Measurements from ENCODE around the gene ARRDC3. TPM values are rescaled to one million over a fixed set of nuclear protein-coding genes. Genes with fewer than 3 reads are reported as not detected.
A peak's percentile ranks its signal among the peaks of the same experiment; 100 is the strongest.

ARRDC3 gene
- total and polyA plus RNA-seq, 9 of the 15 experiments (the other 6 are each of a cell fraction or from before 2014, with no cell fraction given): 15.3 to 58.1 (median 39.4) TPM

DNA sequence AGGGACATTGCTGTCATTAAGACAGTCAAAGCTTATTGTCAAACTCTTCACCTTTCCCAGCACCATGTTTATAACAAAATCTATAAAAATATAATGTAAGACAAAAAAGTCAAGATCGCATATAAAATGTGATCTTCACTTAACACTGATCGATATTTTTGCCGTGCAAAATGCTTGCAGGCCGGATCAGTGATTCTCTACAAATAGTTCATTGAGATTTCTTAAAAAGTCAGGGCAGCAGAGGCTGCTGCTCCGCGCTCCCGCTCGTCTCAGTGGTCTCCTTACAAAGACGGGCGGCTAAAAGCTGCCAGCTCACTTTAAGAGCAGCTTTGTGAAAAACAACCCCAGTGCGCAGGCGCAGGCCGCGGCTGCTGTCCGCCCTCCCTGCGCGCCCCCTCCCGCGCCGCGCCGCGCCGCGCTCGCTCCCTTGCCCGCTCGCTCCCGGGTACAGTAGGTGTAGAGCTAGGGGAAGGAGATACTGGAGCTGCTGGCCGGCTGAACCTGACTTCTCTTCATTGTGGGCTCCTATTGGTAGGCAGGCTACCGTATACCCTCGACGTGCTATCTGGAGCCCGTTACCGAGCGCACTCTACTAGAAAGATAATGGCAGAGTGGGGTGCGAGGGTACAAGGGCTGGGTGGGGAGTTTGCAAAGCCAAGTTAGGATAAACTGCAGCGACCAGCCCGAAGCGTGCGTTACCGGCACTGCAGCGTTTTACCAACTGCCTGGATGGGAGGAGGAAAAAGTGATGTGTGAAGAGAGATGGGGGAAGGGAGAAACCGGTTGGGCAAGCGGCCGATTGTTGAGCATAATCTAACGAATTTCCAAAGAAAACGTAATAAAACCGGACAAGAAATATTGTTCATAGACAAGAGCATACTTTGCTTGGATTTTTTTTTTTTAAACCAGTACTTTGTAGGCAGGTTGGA lies at the start of gene ARRDC3 (continued):
- TF ChIP-seq CREB3L1 (IDR thresholded peaks at IDR 0.05; ENCODE audit: borderline replicate concordance, low read depth) (peak; percentile 68; the same call in 1 of the 2 replicates), IFI16 (CRISPR knock-in tag; IDR thresholded peaks at IDR 0.05) (no peak), EP300 (IDR thresholded peaks at IDR 0.05; ENCODE audit: low read length) (peak; percentile 23), ZNF511 (CRISPR knock-in tag; IDR thresholded peaks at IDR 0.05) (peak; percentile 70; the same call in 1 of the 2 replicates), FOS (IDR thresholded peaks at IDR 0.05; ENCODE audit: extremely low read depth, insufficient read length) (peak; percentile 45), POLR2G (IDR thresholded peaks at IDR 0.05; ENCODE audit: low read depth, low read length) (peak; percentile 100), CBX3 (IDR thresholded peaks at IDR 0.05; ENCODE audit: borderline replicate concordance in 1 of 2, low read length in 2 of 2) (peak in 1 of 2 experiments; percentile 44; a peak in 1 of 3 replicates), ZSCAN29 (IDR thresholded peaks at IDR 0.05) (peak; percentile 41; the same call in 1 of the 2 replicates), THRAP3 (IDR thresholded peaks at IDR 0.05; ENCODE audit: borderline replicate concordance) (no peak), KAT2B (IDR thresholded peaks at IDR 0.05; ENCODE audit: low read depth, low read length) (no peak), ZNF311 (CRISPR knock-in tag; IDR thresholded peaks at IDR 0.05) (0 out of 2 replicates have a peak, but pooled peaks have one; percentile 21), SLC30A9 (CRISPR knock-in tag; IDR thresholded peaks at IDR 0.05) (no peak), ZNF668 (CRISPR knock-in tag; IDR thresholded peaks at IDR 0.05) (peak; percentile 64; the same call in 1 of the 2 replicates), DACH1 (IDR thresholded peaks at IDR 0.05; ENCODE audit: partially characterized antibody) (peak; percentile 6), ZNF766 (CRISPR knock-in tag; conservative IDR thresholded peaks at IDR 0.05) (peak; percentile 93), MAFK (IDR thresholded peaks at IDR 0.05; ENCODE audit: low read length) (peak; percentile 30; the same call in 1 of the 2 replicates), HMG20A (CRISPR knock-in tag; conservative IDR thresholded peaks at IDR 0.05) (no peak), FIP1L1 (IDR thresholded peaks at IDR 0.05; ENCODE audit: low read depth, low read length, poor library complexity, severe bottlenecking) (peak; percentile 66)
- TF ChIP-seq, protein P1, sequence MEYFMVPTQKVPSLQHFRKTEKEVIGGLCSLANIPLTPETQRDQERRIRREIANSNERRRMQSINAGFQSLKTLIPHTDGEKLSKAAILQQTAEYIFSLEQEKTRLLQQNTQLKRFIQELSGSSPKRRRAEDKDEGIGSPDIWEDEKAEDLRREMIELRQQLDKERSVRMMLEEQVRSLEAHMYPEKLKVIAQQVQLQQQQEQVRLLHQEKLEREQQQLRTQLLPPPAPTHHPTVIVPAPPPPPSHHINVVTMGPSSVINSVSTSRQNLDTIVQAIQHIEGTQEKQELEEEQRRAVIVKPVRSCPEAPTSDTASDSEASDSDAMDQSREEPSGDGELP (CRISPR knock-in tag; IDR thresholded peaks at IDR 0.05; ENCODE audit: borderline replicate concordance): peak; percentile 71; the same call in 1 of the 2 replicates
- TF ChIP-seq, protein P2, sequence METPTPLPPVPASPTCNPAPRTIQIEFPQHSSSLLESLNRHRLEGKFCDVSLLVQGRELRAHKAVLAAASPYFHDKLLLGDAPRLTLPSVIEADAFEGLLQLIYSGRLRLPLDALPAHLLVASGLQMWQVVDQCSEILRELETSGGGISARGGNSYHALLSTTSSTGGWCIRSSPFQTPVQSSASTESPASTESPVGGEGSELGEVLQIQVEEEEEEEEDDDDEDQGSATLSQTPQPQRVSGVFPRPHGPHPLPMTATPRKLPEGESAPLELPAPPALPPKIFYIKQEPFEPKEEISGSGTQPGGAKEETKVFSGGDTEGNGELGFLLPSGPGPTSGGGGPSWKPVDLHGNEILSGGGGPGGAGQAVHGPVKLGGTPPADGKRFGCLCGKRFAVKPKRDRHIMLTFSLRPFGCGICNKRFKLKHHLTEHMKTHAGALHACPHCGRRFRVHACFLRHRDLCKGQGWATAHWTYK (CRISPR knock-in tag; IDR thresholded peaks at IDR 0.05): no peak
- TF ChIP-seq, protein P3, sequence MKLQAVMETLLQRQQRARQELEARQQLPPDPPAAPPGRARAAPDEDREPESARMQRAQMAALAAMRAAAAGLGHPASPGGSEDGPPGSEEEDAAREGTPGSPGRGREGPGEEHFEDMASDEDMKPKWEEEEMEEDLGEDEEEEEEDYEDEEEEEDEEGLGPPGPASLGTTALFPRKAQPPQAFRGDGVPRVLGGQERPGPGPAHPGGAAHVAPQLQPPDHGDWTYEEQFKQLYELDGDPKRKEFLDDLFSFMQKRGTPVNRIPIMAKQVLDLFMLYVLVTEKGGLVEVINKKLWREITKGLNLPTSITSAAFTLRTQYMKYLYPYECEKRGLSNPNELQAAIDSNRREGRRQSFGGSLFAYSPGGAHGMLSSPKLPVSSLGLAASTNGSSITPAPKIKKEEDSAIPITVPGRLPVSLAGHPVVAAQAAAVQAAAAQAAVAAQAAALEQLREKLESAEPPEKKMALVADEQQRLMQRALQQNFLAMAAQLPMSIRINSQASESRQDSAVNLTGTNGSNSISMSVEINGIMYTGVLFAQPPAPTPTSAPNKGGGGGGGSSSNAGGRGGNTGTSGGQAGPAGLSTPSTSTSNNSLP (IDR thresholded peaks at IDR 0.05; ENCODE audit: borderline replicate concordance, low read depth, low read length): peak; percentile 37; the same call in 1 of the 2 replicates
